WTC11 (cell line): ENCODE measurements around the gene SLC45A1. TPM values are rescaled to one million over a fixed set of nuclear protein-coding genes. Genes with fewer than 3 reads are reported as not detected.

ENCODE experiments used
- ATAC-seq: fragments of 200-7000 bp; cut with Tn5 transposase; 2 replicates; pipeline ENCODE4 v1.10.0; 2021; ENCODE audit warnings: mild to moderate bottlenecking, moderate library complexity
- CTCF ChIA-PET: fragments of 300-600 bp; sonication (Branson Sonifier 250); formaldehyde crosslinking; loops from one replicate; lab custom pipeline; 2021; ENCODE audit warnings: antibody characterized with exemption; lab: Charles Lee
- POLR2A ChIA-PET: fragments of 350-600 bp; sonication (Branson Sonifier 250); formaldehyde crosslinking; loops from one replicate; lab custom pipeline; 2021; ENCODE audit warnings: antibody characterized with exemption; lab: Charles Lee
- DNase-seq: peaks from one replicate; pipeline ENCODE4 v3.0.0; 2021; ENCODE audit warnings: low spot score
- H3K27ac Mint-ChIP-seq: 2 replicates; pipeline ENCODE4 v1.8.0; 2021; ENCODE audit warnings: mixed read lengths
- H3K27me3 Mint-ChIP-seq: 2 replicates; pipeline ENCODE4 v1.8.0; 2021; ENCODE audit warnings: low read depth, mild to moderate bottlenecking, moderate library complexity, mixed read lengths
- H3K36me3 Mint-ChIP-seq: 2 replicates; pipeline ENCODE4 v1.8.0; 2021; ENCODE audit warnings: mixed read lengths
- H3K4me1 Mint-ChIP-seq: 2 replicates; pipeline ENCODE4 v1.8.0; 2022; ENCODE audit warnings: mixed read lengths
- H3K4me3 Mint-ChIP-seq: 2 replicates; pipeline ENCODE4 v1.8.0; 2021; ENCODE audit warnings: mild to moderate bottlenecking, moderate library complexity, mixed read lengths
- H3K9me3 Mint-ChIP-seq: 2 replicates; pipeline ENCODE4 v1.8.0; 2021; ENCODE audit warnings: mixed read lengths
- CBFB ChIP-seq: sonication (generic); formaldehyde crosslinking; IDR thresholded peaks from 2 replicates; pipeline ENCODE4 v1.8.1; 2022; ENCODE audit warnings: mild to moderate bottlenecking, low read depth, missing genetic modification reagents
- E2F1 ChIP-seq: sonication (generic); formaldehyde crosslinking; IDR thresholded peaks from 2 replicates; pipeline ENCODE4 v1.8.0; 2022; ENCODE audit warnings: mild to moderate bottlenecking, missing genetic modification reagents
- FOXK1 ChIP-seq: sonication (generic); formaldehyde crosslinking; IDR thresholded peaks from 2 replicates; pipeline ENCODE4 v1.8.0; 2022; ENCODE audit warnings: mild to moderate bottlenecking, moderate library complexity, missing genetic modification reagents
- GABPB1 ChIP-seq: sonication (generic); formaldehyde crosslinking; IDR thresholded peaks from 2 replicates; pipeline ENCODE4 v1.8.1; 2023; ENCODE audit warnings: mild to moderate bottlenecking, missing genetic modification reagents
- GRHL2 ChIP-seq: fragments of 250-450 bp; sonication (Bioruptor Pico); IDR thresholded peaks from 2 replicates; pipeline ENCODE4 v1.8.0; 2022; ENCODE audit warnings: mild to moderate bottlenecking, moderate library complexity; ENCODE audit not compliant: insufficient replicate concordance, severe bottlenecking
- OVOL2 ChIP-seq: fragments of 250-450 bp; sonication (Bioruptor Pico); IDR thresholded peaks from 2 replicates; pipeline ENCODE4 v1.9.0; 2021; ENCODE audit warnings: mild to moderate bottlenecking, borderline replicate concordance
- PRRX2 ChIP-seq: fragments of 250-450 bp; sonication (Bioruptor Pico); IDR thresholded peaks from 2 replicates; pipeline ENCODE4 v1.8.0; 2021; ENCODE audit warnings: mild to moderate bottlenecking
- RORB ChIP-seq: fragments of 250-450 bp; sonication (Bioruptor Pico); IDR thresholded peaks from 2 replicates; pipeline ENCODE4 v1.9.0; 2021; ENCODE audit warnings: mild to moderate bottlenecking
- SOX15 ChIP-seq: fragments of 250-450 bp; sonication (Bioruptor Pico); IDR thresholded peaks from 2 replicates; pipeline ENCODE4 v1.9.0; 2021; ENCODE audit warnings: mild to moderate bottlenecking
- SP1 ChIP-seq: sonication (generic); formaldehyde crosslinking; conservative IDR thresholded peaks from 2 replicates; pipeline ENCODE4 v1.8.1; 2022; ENCODE audit warnings: missing genetic modification reagents
- TEAD1 ChIP-seq: sonication (generic); formaldehyde crosslinking; IDR thresholded peaks from 2 replicates; pipeline ENCODE4 v1.8.0; 2022; ENCODE audit warnings: mild to moderate bottlenecking, missing genetic modification reagents
- TEAD4 ChIP-seq: sonication (generic); formaldehyde crosslinking; IDR thresholded peaks from 2 replicates; pipeline ENCODE4 v1.8.0; 2022; ENCODE audit warnings: mild to moderate bottlenecking, missing genetic modification reagents
- USF2 ChIP-seq: sonication (generic); formaldehyde crosslinking; IDR thresholded peaks from 2 replicates; pipeline ENCODE4 v1.8.1; 2023; ENCODE audit warnings: mild to moderate bottlenecking, missing genetic modification reagents, moderate library complexity
- ZMAT4 ChIP-seq: fragments of 250-450 bp; sonication (Bioruptor Pico); IDR thresholded peaks from 2 replicates; pipeline ENCODE4 v1.9.0; 2021; ENCODE audit warnings: mild to moderate bottlenecking
- ZNF121 ChIP-seq: sonication (generic); formaldehyde crosslinking; IDR thresholded peaks from 2 replicates; pipeline ENCODE4 v1.8.0; 2023; ENCODE audit warnings: missing genetic modification reagents
- total RNA-seq: library from RNA; stranded (reverse); gene quantifications from 3 replicates; pipeline ENCODE4 v1.2.3, GENCODE V29; 2021
- TF ChIP-seq, protein P1 (sequence below): sonication (generic); formaldehyde crosslinking; IDR thresholded peaks from 2 replicates; pipeline ENCODE4 v1.8.0; 2022; ENCODE audit warnings: mild to moderate bottlenecking, missing genetic modification reagents
- TF ChIP-seq, protein P2 (sequence below): sonication (generic); formaldehyde crosslinking; IDR thresholded peaks from 2 replicates; pipeline ENCODE4 v1.8.1; 2023; ENCODE audit warnings: mild to moderate bottlenecking, missing genetic modification reagents
- TF ChIP-seq, protein P3 (sequence below): sonication (generic); formaldehyde crosslinking; IDR thresholded peaks from 2 replicates; pipeline ENCODE4 v1.8.0; 2023; ENCODE audit warnings: mild to moderate bottlenecking, missing genetic modification reagents
- TF ChIP-seq, protein P4 (sequence below): sonication (generic); formaldehyde crosslinking; IDR thresholded peaks from 2 replicates; pipeline ENCODE4 v1.8.0; 2022; ENCODE audit warnings: mild to moderate bottlenecking, missing genetic modification reagents
- TF ChIP-seq, protein P5 (sequence below): sonication (generic); formaldehyde crosslinking; IDR thresholded peaks from 2 replicates; pipeline ENCODE4 v1.8.1; 2022; ENCODE audit warnings: missing genetic modification reagents, borderline replicate concordance

The SLC45A1 gene
- total RNA-seq, 1 experiment from 2014 or later, result 2.3 TPM

DNA sequence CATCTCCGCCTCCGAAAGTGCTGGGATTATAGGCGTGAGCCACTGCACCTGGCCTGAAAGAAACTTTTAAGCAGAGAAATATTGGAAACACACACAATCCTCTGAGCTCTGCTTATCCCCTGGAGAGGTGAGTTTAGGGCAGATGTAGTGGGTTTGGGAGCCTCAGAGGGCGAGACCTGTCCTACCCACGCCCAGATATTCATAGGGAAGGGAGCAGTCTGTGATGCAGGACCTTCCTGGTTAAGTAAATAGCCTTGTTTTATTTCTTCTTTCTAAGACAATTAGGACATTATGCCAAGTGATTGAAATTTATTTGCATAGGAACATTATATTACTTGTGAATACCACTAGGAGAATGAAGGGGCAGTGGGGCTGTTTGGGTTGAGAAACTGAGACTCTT, 18.0 kb upstream of the SLC45A1 start:
- CTCF ChIA-PET, result interaction anchor here (1.2 kb wide), 1 partner anchor 15 kb away, joined by 4 read pairs; no protein-coding TSS in a partner anchor
- H3K27ac Mint-ChIP-seq, result no peak overlapping the region
- H3K4me3 Mint-ChIP-seq, result no peak overlapping the region
- peaks cover 15% of the 10 kb centered on the region for H3K4me1 Mint-ChIP-seq
- POLR2A ChIA-PET, result no interaction called here
- ATAC-seq (no peak), DNase-seq (no peak)
- peaks cover 5% of the 10 kb centered on the region; the same call in 1 of the 2 replicates for H3K9me3 Mint-ChIP-seq
- no peaks in the 10 kb centered on the region for H3K27me3 Mint-ChIP-seq
- H3K36me3 Mint-ChIP-seq, result no peaks in the 10 kb centered on the region
- TF ChIP-seq, protein P1, sequence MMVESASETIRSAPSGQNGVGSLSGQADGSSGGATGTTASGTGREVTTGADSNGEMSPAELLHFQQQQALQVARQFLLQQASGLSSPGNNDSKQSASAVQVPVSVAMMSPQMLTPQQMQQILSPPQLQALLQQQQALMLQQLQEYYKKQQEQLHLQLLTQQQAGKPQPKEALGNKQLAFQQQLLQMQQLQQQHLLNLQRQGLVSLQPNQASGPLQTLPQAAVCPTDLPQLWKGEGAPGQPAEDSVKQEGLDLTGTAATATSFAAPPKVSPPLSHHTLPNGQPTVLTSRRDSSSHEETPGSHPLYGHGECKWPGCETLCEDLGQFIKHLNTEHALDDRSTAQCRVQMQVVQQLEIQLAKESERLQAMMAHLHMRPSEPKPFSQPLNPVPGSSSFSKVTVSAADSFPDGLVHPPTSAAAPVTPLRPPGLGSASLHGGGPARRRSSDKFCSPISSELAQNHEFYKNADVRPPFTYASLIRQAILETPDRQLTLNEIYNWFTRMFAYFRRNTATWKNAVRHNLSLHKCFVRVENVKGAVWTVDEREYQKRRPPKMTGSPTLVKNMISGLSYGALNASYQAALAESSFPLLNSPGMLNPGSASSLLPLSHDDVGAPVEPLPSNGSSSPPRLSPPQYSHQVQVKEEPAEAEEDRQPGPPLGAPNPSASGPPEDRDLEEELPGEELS, result no peak
- TF ChIP-seq SP1 (CRISPR knock-in tag) (no peak), GABPB1 (CRISPR knock-in tag) (no peak), FOXK1 (CRISPR knock-in tag) (no peak), E2F1 (CRISPR knock-in tag) (no peak), ZNF121 (no peak), SOX15 (CRISPR knock-in tag) (no peak), RORB (no peak), TEAD4 (CRISPR knock-in tag) (no peak)
- TF ChIP-seq, protein P2, sequence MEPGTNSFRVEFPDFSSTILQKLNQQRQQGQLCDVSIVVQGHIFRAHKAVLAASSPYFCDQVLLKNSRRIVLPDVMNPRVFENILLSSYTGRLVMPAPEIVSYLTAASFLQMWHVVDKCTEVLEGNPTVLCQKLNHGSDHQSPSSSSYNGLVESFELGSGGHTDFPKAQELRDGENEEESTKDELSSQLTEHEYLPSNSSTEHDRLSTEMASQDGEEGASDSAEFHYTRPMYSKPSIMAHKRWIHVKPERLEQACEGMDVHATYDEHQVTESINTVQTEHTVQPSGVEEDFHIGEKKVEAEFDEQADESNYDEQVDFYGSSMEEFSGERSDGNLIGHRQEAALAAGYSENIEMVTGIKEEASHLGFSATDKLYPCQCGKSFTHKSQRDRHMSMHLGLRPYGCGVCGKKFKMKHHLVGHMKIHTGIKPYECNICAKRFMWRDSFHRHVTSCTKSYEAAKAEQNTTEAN (CRISPR knock-in tag), result no peak
- TF ChIP-seq, protein P3, sequence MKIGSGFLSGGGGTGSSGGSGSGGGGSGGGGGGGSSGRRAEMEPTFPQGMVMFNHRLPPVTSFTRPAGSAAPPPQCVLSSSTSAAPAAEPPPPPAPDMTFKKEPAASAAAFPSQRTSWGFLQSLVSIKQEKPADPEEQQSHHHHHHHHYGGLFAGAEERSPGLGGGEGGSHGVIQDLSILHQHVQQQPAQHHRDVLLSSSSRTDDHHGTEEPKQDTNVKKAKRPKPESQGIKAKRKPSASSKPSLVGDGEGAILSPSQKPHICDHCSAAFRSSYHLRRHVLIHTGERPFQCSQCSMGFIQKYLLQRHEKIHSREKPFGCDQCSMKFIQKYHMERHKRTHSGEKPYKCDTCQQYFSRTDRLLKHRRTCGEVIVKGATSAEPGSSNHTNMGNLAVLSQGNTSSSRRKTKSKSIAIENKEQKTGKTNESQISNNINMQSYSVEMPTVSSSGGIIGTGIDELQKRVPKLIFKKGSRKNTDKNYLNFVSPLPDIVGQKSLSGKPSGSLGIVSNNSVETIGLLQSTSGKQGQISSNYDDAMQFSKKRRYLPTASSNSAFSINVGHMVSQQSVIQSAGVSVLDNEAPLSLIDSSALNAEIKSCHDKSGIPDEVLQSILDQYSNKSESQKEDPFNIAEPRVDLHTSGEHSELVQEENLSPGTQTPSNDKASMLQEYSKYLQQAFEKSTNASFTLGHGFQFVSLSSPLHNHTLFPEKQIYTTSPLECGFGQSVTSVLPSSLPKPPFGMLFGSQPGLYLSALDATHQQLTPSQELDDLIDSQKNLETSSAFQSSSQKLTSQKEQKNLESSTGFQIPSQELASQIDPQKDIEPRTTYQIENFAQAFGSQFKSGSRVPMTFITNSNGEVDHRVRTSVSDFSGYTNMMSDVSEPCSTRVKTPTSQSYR (CRISPR knock-in tag), result no peak
- TF ChIP-seq, protein P4, sequence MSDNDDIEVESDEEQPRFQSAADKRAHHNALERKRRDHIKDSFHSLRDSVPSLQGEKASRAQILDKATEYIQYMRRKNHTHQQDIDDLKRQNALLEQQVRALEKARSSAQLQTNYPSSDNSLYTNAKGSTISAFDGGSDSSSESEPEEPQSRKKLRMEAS, result no peak
- TF ChIP-seq, all 79 proteins: peak for 0

DNA sequence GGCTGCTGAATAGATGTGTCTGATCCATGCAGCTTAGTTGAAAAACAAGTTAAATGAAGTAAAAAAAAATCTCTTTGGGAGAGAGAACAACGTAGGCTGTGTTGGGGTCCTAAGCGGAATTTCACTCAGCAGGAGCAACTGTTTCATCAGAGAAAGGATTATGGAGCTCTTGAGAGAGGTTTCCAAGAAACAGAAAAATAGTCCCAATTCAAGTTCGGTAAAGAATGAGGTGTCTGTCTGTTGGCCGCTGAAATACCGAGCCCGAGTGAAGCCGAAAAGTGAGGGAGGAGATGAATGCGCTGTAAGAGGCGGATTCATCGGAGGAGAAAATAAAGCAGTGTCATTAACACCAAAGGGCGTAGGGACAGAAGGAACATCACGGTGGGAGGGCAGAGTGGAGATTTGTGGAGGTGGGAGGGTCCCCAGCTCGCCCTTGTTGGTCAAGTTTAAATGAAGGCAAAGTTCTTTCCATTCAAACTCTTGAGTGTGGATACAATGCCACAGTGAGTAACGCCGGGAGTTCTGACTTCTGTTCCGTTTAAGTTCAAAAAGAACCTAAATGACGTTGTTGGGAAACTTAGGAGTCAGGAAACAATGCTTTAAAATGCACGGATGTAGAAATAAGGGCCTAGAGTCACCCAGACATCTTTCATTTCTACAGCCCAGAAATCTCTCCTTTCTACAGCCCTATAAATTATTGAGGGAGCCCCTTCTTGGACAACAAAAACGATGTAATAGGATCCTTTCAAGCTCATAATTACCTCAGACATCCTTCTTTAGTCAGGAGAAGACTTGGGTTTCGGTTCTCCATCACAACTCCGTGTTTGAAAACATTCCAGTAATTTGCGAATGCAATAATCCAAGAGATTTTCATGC, 15.6 kb upstream of the SLC45A1 start:
- Mint-ChIP-seq H3K27me3 (no peaks in the 10 kb centered on the region), H3K4me3 (no peak overlapping the region), H3K4me1 (peaks cover 15% of the 10 kb centered on the region), H3K9me3 (no peaks in the 10 kb centered on the region), H3K27ac (peak overlapping the region; percentile 13; the same call in 1 of the 2 replicates), H3K36me3 (no peaks in the 10 kb centered on the region)
- ChIA-PET POLR2A (no interaction called here), CTCF (interaction anchor here (0.6 to 3.7 kb wide), 5 partner anchors 12 to 310 kb away, joined by 3 to 25 read pairs (median 3); no protein-coding TSS in a partner anchor)
- DNase-seq (no peak), ATAC-seq (peak; percentile 43; the same call in 1 of the 2 replicates)
- TF ChIP-seq USF2 (CRISPR knock-in tag) (no peak), OVOL2 (CRISPR knock-in tag) (no peak), ZMAT4 (CRISPR knock-in tag) (no peak), TEAD1 (no peak), CBFB (CRISPR knock-in tag) (no peak), E2F1 (CRISPR knock-in tag) (no peak), PRRX2 (no peak), GABPB1 (CRISPR knock-in tag) (no peak), GRHL2 (no peak)
- TF ChIP-seq, protein P5, sequence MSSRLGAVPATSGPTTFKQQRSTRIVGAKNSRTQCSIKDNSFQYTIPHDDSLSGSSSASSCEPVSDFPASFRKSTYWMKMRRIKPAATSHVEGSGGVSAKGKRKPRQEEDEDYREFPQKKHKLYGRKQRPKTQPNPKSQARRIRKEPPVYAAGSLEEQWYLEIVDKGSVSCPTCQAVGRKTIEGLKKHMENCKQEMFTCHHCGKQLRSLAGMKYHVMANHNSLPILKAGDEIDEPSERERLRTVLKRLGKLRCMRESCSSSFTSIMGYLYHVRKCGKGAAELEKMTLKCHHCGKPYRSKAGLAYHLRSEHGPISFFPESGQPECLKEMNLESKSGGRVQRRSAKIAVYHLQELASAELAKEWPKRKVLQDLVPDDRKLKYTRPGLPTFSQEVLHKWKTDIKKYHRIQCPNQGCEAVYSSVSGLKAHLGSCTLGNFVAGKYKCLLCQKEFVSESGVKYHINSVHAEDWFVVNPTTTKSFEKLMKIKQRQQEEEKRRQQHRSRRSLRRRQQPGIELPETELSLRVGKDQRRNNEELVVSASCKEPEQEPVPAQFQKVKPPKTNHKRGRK (CRISPR knock-in tag), result no peak
